ENCODE measurements around the gene MKRN1.
"Not testable (repeated sequence)": the region's sequence is repeated elsewhere in the genome, so short reads cannot be mapped to it uniquely, and the experiment has no call there.

Gene MKRN1

DNA sequence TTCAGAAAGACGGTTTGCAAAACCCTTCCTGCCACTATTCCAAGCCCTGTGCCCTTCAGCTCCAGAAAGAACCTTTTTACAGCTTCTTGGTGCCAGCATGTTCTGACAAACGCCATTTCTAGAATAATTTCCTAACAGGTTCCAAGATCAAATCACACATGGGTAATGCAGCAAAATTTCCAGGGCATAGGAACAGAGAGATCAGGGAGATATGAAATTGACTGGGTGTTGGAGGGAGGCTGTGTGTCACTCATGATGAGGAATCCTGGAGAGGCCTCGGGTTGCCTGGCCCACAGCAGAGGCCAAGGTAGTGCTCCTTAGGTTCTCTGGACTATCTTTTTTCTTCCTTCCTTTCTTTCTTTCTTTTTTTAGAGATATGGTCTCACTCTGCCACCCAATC, 45.9 kb downstream of the MKRN1 start:
- DNase-seq: no peak

DNA sequence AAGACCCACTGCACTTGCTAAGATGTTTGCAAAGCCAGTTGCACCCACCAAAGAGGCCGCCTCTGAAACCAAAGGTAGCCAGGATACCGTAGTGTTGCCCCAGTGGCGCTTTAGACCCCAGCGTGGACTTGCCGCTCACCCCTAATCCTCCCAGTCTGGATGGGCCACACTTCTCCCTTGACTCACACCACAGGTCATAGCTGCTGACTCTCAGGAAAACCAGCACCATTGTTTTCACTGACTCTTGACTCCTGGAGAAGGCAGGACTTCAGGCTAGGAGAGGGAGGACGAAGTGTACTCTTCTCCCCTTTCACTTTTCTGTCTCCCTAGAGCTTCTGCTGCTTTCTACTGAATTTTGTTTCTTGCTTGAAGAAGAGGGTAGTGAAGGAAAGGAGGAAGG, 53.2 kb downstream of the MKRN1 start:
- no peak for DNase-seq

DNA sequence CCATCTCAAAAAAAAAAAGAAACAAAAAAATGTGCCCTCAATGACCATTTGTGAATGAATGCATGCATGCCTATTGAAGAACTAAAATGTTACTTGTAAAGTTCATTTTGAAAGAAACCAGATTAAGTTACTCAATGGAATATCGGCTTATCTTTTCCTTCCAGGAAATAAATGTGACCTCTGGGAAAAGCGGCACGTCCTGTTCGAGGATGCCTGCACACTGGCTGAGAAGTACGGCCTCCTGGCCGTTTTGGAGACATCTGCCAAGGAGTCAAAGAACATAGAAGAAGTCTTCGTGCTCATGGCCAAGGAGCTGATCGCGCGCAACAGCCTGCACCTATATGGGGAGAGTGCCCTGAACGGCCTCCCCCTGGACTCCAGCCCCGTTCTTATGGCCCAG, 53.6 kb downstream of the MKRN1 start:
- no peak for DNase-seq

DNA sequence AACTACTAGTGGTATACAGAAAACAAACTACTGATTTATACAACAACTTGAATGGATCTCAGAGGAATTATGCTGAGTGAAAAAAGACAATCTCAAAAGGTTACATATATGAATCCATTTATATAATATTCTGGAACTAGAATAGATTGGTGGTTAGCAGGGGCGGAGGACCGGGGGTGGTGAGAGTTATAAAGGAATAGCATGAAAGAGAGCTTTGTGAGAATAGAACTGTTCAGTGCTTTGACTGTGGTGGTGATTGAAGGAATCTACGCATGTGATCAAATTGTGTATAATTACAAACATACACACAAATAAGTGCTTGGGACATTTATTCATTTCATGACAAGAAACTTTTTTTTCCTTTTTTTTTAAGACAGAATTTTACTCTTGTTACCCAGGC, 55.8 kb downstream of the MKRN1 start:
- DNase-seq: no peak

DNA sequence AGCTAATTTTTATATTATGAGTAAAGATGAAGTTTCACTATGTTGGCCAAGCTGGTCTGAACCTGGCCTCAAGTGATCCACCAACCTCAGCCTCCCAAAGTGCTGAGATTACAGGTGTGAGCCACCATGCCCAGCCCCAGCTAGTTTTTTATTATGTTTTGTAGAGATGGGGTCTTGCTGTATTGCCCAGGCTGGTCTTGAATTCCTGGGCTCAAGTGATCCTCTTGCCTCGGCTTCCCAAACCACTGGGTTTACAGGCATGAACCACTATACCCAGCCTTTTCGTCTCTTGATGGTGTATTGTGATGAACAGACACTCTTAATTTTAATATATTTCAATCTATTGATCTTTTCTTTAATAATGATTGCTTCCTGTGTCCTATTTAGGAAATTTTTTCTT, 57.8 kb downstream of the MKRN1 start:
- DNase-seq: no peak

DNA sequence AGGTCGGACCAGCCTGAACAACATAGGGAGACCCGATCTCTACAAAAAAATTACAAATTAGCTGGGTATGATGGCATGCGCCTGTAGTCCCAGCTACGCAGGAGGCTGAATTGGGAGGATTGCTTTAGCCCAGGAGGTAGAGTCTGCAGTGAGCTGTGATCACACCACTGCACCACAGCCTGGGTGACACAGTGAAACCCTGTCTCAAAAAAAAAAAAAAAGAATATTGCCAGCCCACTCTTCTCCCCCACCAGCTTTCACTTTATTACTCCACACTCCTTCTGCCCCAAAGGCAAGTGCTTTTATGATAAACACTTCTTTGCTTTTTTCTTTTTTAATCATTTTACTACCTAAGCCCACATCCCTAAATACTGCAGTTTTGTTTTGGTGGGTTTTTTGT, 60.7 kb downstream of the MKRN1 start:
- no peak for DNase-seq

DNA sequence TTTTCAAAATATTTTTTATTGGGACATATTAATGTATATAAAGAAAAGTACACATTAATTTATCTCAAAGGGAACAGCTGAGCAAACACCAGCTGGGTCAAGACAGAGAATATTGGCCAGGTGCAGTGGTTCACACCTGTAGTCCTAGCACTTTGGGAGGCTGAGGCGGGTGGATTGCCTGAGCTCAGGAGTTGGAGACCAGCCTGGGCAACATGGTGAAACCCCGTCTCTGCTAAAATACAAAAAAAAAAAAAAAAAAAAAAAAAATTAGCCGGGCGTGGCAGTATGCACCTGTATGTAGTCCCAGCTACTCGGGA, 61.2 kb downstream of the MKRN1 start:
- not testable (repeated sequence) for DNase-seq

DNA sequence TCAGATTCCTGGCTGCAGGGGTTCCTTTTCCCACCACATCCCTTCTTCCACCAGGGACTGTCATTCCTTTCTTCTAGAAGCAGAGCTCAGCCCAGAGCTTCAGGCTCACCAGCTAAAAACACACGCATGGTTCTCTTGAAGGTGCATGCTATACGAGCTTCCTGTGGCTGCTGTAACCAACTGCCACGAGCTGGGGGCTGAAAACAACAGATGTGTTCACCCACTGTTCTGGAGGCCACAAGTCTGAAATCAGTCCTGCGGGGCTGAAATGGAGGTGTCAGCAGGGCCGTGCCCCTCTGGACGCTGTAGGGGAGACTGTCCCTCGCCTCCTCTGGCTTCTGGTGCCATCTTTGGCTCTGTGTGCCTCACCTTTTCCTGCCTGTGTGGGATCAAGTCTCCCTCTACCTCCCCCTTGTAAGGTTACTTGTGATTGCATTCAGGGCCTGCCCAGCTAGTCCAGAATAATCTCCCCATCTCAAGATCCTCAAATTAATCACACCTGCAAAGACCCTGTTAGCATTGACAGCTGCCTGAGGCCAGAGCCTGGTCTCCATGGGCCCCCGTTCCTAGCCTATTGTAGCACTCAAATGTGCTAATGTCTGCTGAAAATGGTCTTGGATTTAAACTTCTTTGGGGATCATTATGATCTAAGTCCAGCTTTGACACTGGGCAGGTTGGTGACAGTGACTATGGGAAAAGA, 61.7 kb downstream of the MKRN1 start:
- DNase-seq: no peak

DNA sequence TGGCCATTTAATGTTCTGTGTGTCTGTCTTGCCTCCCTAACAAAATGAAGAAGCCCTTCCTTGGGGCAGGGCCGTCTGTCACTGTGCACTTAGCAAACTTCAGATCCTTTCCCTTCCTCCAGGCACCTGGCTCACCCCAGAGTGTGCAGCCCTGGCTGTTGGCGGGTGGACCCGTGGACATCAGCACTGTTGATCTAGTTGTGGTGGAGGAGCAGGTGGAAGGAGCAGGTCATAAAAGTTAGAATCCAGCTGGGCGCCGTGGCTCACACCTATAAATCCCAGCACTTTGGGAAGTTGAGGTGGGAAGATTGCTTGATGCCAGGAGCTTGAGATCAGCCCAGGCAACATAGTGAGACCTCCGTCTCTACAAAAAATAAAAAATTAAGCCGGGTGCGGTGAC, 62.7 kb downstream of the MKRN1 start:
- DNase-seq: no peak

DNA sequence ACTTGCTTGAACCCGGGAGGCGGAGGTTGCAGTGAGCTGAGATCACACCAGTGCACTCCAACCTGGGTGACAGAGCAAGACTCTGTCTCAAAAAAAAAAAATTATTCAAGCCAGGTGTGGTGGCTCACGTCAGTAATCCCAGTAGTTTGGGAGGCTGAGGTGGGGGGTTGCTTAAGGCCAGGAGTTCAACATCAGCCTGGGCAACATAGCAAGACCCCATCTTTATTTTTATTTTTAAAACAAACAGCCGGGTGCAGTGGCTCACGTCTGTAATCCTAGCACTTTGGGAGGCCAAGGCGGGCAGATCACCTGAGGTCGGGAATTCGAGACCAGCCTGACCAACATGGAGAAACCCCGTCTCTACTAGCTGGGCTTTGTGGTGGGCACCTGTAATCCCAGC, 63.5 kb downstream of the MKRN1 start:
- not testable (repeated sequence) for DNase-seq

DNA sequence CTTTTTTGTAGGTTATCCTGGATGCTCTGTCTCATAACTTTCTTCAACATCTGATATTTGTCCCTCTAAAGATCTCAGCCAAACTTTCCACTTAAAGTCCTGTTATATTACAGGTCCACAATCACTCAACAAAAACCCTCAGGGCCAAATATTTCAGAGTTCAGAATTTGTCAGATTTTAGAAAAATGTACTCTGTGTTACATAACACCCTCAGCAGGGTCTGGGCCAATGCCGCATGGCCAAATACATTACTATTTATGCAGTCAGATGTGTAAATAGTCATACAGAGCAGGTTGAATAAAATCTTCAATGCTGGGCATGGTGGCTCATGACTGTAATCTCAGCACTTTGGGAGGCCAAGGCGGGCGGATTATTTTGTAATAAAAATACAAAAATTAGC, 63.9 kb downstream of the MKRN1 start:
- no peak for DNase-seq

DNA sequence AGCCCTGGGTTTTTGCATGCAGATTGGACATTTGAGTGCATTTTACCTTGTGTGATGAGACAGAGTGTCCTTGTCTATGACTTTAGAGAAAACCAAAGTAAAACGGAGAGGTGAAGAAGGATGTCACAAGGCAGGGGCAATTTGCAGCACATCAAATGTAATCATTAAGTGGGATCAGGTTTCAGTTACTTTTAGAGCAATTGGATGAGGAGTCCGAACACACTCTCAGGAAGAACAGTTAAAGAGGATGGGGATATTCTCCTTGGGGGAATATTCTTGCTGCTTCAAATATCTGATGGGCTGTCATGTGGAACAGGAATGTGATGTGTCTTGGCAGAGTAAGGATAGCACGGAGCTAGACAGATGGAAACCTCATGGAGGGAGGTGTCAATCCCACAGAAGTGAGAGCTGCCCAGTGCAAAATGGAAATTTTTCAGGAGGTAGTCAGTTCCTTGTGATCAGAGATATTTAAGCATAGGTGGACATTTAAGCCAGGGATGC, 74.7 kb downstream of the MKRN1 start:
- DNase-seq: no peak

DNA sequence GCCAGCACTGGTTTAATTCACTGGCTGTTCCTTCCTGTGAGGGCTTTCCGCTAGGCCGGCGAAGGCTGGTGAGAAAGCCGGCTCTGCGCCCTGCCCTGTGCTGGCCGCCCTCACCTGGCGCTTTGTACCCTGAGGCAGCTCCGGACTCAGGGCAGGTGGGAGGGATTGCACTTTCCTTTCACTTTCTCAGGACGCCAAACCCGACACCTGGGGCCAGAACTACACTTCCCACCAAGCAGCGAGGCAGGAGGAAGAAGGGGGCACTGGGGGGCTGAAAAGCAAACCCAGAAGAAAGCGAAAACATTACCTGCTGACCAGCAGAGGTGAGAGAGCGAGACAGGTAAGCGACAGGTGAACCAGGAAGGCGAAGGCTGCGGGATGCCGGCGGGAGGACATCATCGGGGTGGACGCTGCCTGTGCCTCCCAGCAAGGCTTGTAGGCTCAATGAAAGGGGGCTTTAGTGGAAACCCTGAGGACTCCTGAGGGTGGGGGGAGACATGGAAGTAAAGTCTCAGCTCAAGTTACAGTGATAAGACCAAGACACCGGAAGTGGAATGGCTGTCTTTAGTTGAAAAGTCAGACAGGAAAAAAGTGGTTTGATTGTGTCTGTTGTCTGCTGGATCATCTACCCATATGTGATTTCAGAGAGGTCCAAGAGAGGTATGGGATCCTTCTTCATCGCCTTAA, 75.3 kb downstream of the MKRN1 start, which contains the start of gene RAB19:
Gene RAB19, plus strand, starts transcription at position 181 of the 687 bp plus-strand sequence. CDS start 3,589 bp downstream, outside the sequence.
- DNase-seq: peak; percentile 61
